Left ventricle myocardium inferior (tissue), 1 donor: ENCODE results near the gene GNB1L. TPM values are rescaled to one million over a fixed set of nuclear protein-coding genes. Genes with fewer than 3 reads are reported as not detected.

Experiments used
- DNase-seq: peaks from one replicate; pipeline ENCODE4 v3.0.0-alpha.2; 2020
- H3K27ac ChIP-seq: fragments of 200-600 bp; replicated peaks from 2 replicates; pipeline ENCODE4 v1.8.0; 2021
- H3K27me3 ChIP-seq: fragments of 200-600 bp; 2 replicates; pipeline ENCODE4 v1.8.0; 2021; ENCODE audit warnings: low read depth
- H3K36me3 ChIP-seq: fragments of 200-600 bp; 2 replicates; pipeline ENCODE4 v1.8.0; 2021
- H3K4me1 ChIP-seq: fragments of 200-600 bp; 2 replicates; pipeline ENCODE4 v1.8.0; 2021
- H3K4me3 ChIP-seq: fragments of 200-600 bp; 2 replicates; pipeline ENCODE4 v1.8.0; 2021; ENCODE audit warnings: mild to moderate bottlenecking, moderate library complexity
- H3K9me3 ChIP-seq: fragments of 200-600 bp; replicated peaks from 2 replicates; pipeline ENCODE4 v1.8.0; 2021
- intact Hi-C: fragments of 100-400 bp; cut with micrococcal nuclease; formaldehyde crosslinking; loops from one replicate; pipeline ENCODE4 v1.11.0; 2022
- total RNA-seq: library from RNA; stranded (reverse); fragmentation: NEBNext Ultra II Directional; extraction: Animal tissue kit (Norgen Biotek cat#: 25700); gene quantifications from one replicate; pipeline ENCODE4 v1.2.1, GENCODE V29; 2021
- TF ChIP-seq, protein P1 (sequence below): fragments of 200-600 bp; IDR thresholded peaks from 2 replicates; pipeline ENCODE4 v1.8.0; 2021; ENCODE audit warnings: antibody characterized with exemption, mild to moderate bottlenecking, borderline replicate concordance
- donor health status: DM: no; HTN: yes; CAD: no; lungs with severe emphysema.

The GNB1L gene
- total RNA-seq, 1 donor from 2014 or later: 2.9 TPM

GRCh38 chr22:19770349-19771220, 84.1 kb downstream of the GNB1L start:
- TF ChIP-seq, protein P1, sequence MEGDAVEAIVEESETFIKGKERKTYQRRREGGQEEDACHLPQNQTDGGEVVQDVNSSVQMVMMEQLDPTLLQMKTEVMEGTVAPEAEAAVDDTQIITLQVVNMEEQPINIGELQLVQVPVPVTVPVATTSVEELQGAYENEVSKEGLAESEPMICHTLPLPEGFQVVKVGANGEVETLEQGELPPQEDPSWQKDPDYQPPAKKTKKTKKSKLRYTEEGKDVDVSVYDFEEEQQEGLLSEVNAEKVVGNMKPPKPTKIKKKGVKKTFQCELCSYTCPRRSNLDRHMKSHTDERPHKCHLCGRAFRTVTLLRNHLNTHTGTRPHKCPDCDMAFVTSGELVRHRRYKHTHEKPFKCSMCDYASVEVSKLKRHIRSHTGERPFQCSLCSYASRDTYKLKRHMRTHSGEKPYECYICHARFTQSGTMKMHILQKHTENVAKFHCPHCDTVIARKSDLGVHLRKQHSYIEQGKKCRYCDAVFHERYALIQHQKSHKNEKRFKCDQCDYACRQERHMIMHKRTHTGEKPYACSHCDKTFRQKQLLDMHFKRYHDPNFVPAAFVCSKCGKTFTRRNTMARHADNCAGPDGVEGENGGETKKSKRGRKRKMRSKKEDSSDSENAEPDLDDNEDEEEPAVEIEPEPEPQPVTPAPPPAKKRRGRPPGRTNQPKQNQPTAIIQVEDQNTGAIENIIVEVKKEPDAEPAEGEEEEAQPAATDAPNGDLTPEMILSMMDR: no peak
- H3K4me1 ChIP-seq: peaks cover 39% of the 10 kb centered on the region
- H3K27me3 ChIP-seq: peaks cover 99% of the 10 kb centered on the region
- no peak for DNase-seq
- H3K27ac ChIP-seq: no peak overlapping the region
- no peak overlapping the region for H3K4me3 ChIP-seq
- intact Hi-C loops: no loop called here
- no peaks in the 10 kb centered on the region for H3K36me3 ChIP-seq
- no peaks in the 10 kb centered on the region for H3K9me3 ChIP-seq

DNA sequence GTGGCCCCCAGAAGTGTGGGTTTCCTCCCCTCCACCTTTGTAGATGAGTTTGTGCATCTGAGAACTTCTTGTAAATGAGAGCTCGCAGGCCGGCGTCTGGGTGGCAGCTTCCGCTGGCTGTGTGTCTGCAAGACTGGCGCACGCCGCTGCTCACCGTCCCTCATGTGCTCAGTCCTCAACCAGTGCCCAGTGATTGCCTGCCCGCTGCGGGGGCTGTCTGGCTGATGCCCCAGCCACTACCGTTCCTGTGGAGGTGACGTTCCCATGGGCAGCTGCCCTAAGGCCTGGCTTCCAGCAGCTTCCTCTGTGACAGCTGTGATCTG, 85.3 kb downstream of the GNB1L start:
- Histone ChIP-seq H3K9me3 (no peaks in the 10 kb centered on the region), H3K27me3 (peaks cover 99% of the 10 kb centered on the region), H3K4me1 (peaks cover 44% of the 10 kb centered on the region), H3K27ac (no peak overlapping the region), H3K4me3 (no peak overlapping the region), H3K36me3 (no peaks in the 10 kb centered on the region)
- TF ChIP-seq, protein P1: no peak
- intact Hi-C loops: no loop called here
- DNase-seq: no peak

GRCh38 chr22:19767427-19768341, 87.0 kb downstream of the GNB1L start:
- peaks cover 33% of the 10 kb centered on the region for H3K4me1 ChIP-seq
- H3K36me3 ChIP-seq: no peaks in the 10 kb centered on the region
- H3K27me3 ChIP-seq: peaks cover 100% of the 10 kb centered on the region
- TF ChIP-seq, protein P1: no peak
- peak; percentile 43 for DNase-seq
- peak overlapping the region; percentile 58 for H3K4me3 ChIP-seq
- intact Hi-C loops: no loop called here
- no peak overlapping the region for H3K27ac ChIP-seq
- no peaks in the 10 kb centered on the region for H3K9me3 ChIP-seq

DNA sequence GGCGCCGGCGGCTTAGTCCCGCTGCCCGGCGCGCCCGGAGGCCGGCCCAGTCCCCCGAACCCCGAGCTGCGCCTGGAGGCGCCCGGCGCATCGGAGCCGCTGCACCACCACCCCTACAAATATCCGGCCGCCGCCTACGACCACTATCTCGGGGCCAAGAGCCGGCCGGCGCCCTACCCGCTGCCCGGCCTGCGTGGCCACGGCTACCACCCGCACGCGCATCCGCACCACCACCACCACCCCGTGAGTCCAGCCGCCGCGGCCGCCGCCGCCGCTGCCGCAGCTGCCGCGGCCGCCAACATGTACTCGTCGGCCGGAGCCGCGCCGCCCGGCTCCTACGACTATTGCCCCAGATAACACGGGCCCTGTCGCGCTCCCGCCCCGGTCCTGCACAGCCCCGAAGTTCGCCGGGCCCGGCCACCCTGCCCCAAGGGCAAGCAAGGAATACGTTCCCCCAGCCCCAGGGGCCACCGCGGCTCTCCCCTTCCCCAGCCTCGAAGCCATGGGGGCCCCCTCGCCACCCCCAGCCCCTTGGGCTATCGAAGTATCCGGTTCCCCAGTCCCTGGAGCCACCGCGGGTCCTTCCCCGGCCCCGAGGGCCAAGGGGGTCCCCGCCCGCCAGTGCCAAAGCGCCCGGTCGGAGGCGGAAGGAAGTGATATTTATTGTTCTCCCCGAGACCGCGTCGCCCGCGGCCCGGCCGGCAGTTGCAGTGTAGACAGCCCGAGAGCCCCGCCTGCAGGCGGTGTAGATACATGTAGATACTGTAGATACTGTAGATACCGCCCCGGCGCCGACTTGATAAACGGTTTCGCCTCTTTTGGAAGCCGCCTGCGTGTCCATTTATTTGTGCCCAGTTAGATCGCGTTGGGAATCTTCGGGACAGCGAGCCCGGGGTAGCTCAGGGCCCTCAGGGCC, 87.9 kb downstream of the GNB1L start:
- Histone ChIP-seq H3K4me1 (peaks cover 31% of the 10 kb centered on the region), H3K27ac (no peak overlapping the region), H3K4me3 (peak overlapping the region; percentile 58), H3K9me3 (no peaks in the 10 kb centered on the region), H3K36me3 (no peaks in the 10 kb centered on the region), H3K27me3 (peaks cover 100% of the 10 kb centered on the region)
- DNase-seq: peak; percentile 48
- intact Hi-C loops: no loop called here
- TF ChIP-seq, protein P1: peak; percentile 29

DNA sequence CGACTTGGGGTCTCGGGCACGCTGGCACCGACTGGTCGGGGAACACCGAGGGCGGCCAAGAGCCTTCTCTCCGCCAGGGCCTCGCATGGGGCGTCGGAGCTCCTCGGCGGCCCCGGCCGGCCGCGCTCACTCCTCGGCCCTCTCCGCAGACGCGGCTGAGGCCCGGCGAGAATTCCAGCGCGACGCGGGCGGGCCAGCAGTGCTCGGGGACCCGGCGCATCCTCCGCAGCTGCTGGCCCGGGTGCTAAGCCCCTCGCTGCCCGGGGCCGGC, 88.5 kb downstream of the GNB1L start:
- Histone ChIP-seq H3K4me1 (peaks cover 32% of the 10 kb centered on the region), H3K9me3 (no peaks in the 10 kb centered on the region), H3K4me3 (peak overlapping the region; percentile 58), H3K27ac (no peak overlapping the region), H3K36me3 (no peaks in the 10 kb centered on the region), H3K27me3 (peaks cover 100% of the 10 kb centered on the region)
- no peak for DNase-seq
- intact Hi-C loops: no loop called here
- TF ChIP-seq, protein P1: no peak
